OCI-LY1 (cell line): ENCODE results near the gene TGFB2.

Experiments used
- H2AFZ ChIP-seq: fragments of 200-600 bp; sonication (generic), shearing (Covaris generic); 2 replicates; pipeline ENCODE4 v1.6.0; 2014; ENCODE audit warnings: antibody characterized with exemption, mild to moderate bottlenecking, low read length
- H3F3A ChIP-seq: fragments of 200-600 bp; sonication (generic), shearing (Covaris generic); 2 replicates; pipeline ENCODE4 v1.6.0; 2014; ENCODE audit warnings: mild to moderate bottlenecking, antibody characterized with exemption, low read length, moderate library complexity; ENCODE audit not compliant: insufficient read depth
- H3K27ac ChIP-seq: fragments of 200-600 bp; sonication (generic); 2 replicates; pipeline ENCODE4 v1.5.1; 2014; ENCODE audit warnings: low read length, mixed run types, mild to moderate bottlenecking, low read depth; ENCODE audit not compliant: poor library complexity, severe bottlenecking
- H3K27me3 ChIP-seq: fragments of 200-600 bp; sonication (generic); 2 replicates; pipeline ENCODE4 v1.6.0; 2014; ENCODE audit warnings: antibody characterized with exemption, mild to moderate bottlenecking, low read length, moderate library complexity; ENCODE audit not compliant: insufficient read depth
- H3K36me3 ChIP-seq: fragments of 200-600 bp; sonication (generic); 2 replicates; pipeline ENCODE4 v1.6.1; 2014; ENCODE audit warnings: mild to moderate bottlenecking, antibody characterized with exemption, low read length, moderate library complexity, mixed read lengths; ENCODE audit not compliant: insufficient read depth
- H3K4me1 ChIP-seq: fragments of 200-600 bp; sonication (generic); 2 replicates; pipeline ENCODE4 v1.5.1; 2014; ENCODE audit warnings: mild to moderate bottlenecking, low read length, moderate library complexity; ENCODE audit not compliant: insufficient read depth, severe bottlenecking
- H3K4me2 ChIP-seq: fragments of 200-600 bp; sonication (generic), shearing (Covaris generic); 2 replicates; pipeline ENCODE4 v1.6.1; 2014; ENCODE audit warnings: low read length
- H3K4me3 ChIP-seq: fragments of 200-600 bp; sonication (generic); 2 replicates; pipeline ENCODE4 v1.5.1; 2014; ENCODE audit warnings: low read length, low read depth, mild to moderate bottlenecking, mixed read lengths; ENCODE audit not compliant: poor library complexity, severe bottlenecking
- H3K79me2 ChIP-seq: fragments of 200-600 bp; shearing (Covaris generic); 2 replicates; pipeline ENCODE4 v1.6.1; 2016; ENCODE audit warnings: mixed run types, low read length, mixed read lengths; ENCODE audit not compliant: insufficient read depth
- H3K9ac ChIP-seq: fragments of 200-600 bp; sonication (generic), shearing (Covaris generic); 2 replicates; pipeline ENCODE4 v1.6.1; 2014; ENCODE audit warnings: mild to moderate bottlenecking, low read length, mixed read lengths
- H3K9me2 ChIP-seq: fragments of 200-600 bp; sonication (generic), shearing (Covaris generic); 2 replicates; pipeline ENCODE4 v1.6.1; 2014; ENCODE audit warnings: low read depth, mild to moderate bottlenecking, low read length, mixed read lengths
- H3K9me3 ChIP-seq: fragments of 200-600 bp; shearing (Covaris generic); 2 replicates; pipeline ENCODE4 v1.6.1; 2014; ENCODE audit warnings: low read length, mixed read lengths
- H4K20me1 ChIP-seq: fragments of 200-600 bp; sonication (generic), shearing (Covaris generic); 2 replicates; pipeline ENCODE4 v1.6.0; 2016; ENCODE audit warnings: mild to moderate bottlenecking, low read length; ENCODE audit not compliant: insufficient read depth
- EZH2 ChIP-seq: fragments of 200-600 bp; sonication (generic), shearing (Covaris generic); IDR thresholded peaks from 2 replicates; pipeline ENCODE4 v1.8.0; 2017; ENCODE audit warnings: borderline replicate concordance, mixed run types, mild to moderate bottlenecking, antibody characterized with exemption, low read length, moderate library complexity, mixed read lengths
- TF ChIP-seq, protein P1 (sequence below): fragments of 200-600 bp; sonication (generic), shearing (Covaris generic); IDR thresholded peaks from 2 replicates; pipeline ENCODE4 v1.5.1; 2017; ENCODE audit warnings: mild to moderate bottlenecking, antibody characterized with exemption, low read length, moderate library complexity, mixed read lengths

Gene TGFB2

DNA sequence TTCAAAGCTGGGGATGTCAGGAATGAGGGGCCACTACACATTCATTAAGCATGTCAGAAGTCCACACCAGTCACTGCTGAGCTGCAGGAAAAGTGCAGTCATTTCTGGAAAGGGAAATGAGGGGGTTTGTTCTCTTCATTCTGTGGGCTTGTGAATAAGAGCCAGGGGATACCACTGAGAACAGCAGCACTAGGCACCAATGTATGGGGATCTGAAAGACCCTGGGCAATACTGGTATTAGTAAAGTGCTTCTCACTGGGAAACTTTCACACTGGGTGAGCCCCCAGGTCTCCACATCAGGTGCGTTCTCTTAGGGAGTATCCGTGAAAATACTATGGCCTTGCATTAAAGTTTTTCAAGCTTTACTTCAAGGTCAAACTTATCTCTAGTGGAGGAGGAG lies 49.9 kb downstream of the TGFB2 start:
- no peak overlapping the region for H3K27ac ChIP-seq
- no peak overlapping the region for H2AFZ ChIP-seq
- no peak overlapping the region for H3K9ac ChIP-seq
- H4K20me1 ChIP-seq: no peaks in the 10 kb centered on the region
- H3K4me1 ChIP-seq: no peaks in the 10 kb centered on the region
- TF ChIP-seq, protein P1, sequence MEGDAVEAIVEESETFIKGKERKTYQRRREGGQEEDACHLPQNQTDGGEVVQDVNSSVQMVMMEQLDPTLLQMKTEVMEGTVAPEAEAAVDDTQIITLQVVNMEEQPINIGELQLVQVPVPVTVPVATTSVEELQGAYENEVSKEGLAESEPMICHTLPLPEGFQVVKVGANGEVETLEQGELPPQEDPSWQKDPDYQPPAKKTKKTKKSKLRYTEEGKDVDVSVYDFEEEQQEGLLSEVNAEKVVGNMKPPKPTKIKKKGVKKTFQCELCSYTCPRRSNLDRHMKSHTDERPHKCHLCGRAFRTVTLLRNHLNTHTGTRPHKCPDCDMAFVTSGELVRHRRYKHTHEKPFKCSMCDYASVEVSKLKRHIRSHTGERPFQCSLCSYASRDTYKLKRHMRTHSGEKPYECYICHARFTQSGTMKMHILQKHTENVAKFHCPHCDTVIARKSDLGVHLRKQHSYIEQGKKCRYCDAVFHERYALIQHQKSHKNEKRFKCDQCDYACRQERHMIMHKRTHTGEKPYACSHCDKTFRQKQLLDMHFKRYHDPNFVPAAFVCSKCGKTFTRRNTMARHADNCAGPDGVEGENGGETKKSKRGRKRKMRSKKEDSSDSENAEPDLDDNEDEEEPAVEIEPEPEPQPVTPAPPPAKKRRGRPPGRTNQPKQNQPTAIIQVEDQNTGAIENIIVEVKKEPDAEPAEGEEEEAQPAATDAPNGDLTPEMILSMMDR: no peak
- TF ChIP-seq EZH2: no peak
- H3K36me3 ChIP-seq: no peaks in the 10 kb centered on the region
- H3K4me2 ChIP-seq: no peak overlapping the region
- no peaks in the 10 kb centered on the region for H3F3A ChIP-seq
- no peaks in the 10 kb centered on the region for H3K9me2 ChIP-seq
- H3K4me3 ChIP-seq: no peak overlapping the region
- no peaks in the 10 kb centered on the region; the same call in 1 of the 2 replicates for H3K27me3 ChIP-seq
- no peaks in the 10 kb centered on the region for H3K9me3 ChIP-seq
- no peaks in the 10 kb centered on the region for H3K79me2 ChIP-seq

DNA sequence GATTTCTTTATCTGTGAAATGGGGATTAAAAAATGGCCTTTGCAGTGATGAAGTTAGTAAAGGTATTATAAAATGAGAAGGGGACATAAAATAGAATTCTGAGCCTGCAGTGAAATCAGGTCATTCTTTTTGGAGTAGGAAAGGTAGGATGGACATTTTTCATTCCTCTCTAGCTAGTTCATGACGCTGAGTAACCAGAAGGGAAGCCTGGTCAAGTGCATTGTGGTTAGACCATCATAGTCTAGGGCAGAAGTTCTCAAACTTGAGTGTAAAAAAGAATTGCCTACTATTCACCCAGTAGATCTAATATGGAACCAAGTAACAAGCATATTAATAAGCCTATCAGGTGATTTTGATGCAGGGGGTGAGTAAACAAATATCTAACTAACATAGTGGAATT lies 50.8 kb downstream of the TGFB2 start:
- H3K36me3 ChIP-seq: no peaks in the 10 kb centered on the region
- no peaks in the 10 kb centered on the region for H3K79me2 ChIP-seq
- no peaks in the 10 kb centered on the region for H4K20me1 ChIP-seq
- H3F3A ChIP-seq: no peaks in the 10 kb centered on the region
- H2AFZ ChIP-seq: no peak overlapping the region
- no peak overlapping the region for H3K9ac ChIP-seq
- H3K4me1 ChIP-seq: no peaks in the 10 kb centered on the region
- H3K9me2 ChIP-seq: no peaks in the 10 kb centered on the region
- TF ChIP-seq, protein P1: no peak
- TF ChIP-seq EZH2: no peak
- no peaks in the 10 kb centered on the region; the same call in 1 of the 2 replicates for H3K27me3 ChIP-seq
- H3K27ac ChIP-seq: no peak overlapping the region
- H3K9me3 ChIP-seq: no peaks in the 10 kb centered on the region
- H3K4me3 ChIP-seq: no peak overlapping the region
- no peak overlapping the region for H3K4me2 ChIP-seq

DNA sequence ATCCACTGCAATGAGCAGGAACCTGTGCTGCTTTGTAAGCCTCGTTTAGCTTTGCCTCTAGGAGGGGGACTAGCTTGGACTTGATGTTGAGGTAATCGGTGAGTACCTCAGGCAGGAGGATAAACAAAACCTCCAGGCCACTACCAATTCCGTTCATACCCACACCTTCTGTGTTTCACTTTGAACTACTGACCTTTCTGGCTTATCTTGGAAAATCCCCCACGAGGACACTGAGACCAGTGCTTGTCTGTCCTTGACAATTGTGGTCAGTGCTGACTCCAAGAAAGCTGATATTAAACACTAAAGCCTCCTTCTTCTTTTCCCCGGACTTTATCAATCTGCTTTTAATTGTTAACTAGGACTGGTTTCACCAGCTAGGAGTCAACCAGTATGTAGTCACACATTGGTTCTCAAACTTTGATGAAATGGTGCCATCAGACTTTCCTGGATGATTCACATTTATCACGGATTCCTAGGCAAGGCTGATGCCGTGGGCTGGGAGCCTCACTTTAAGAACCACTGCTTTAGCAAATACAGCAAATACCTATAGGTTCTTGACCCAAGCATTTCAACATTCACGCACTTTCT lies 52.7 kb downstream of the TGFB2 start:
- Histone ChIP-seq H3K27ac (no peak overlapping the region), H4K20me1 (no peaks in the 10 kb centered on the region), H3K9me3 (no peaks in the 10 kb centered on the region), H2AFZ (no peak overlapping the region), H3F3A (no peaks in the 10 kb centered on the region), H3K36me3 (no peaks in the 10 kb centered on the region), H3K79me2 (no peaks in the 10 kb centered on the region), H3K27me3 (no peaks in the 10 kb centered on the region; the same call in 1 of the 2 replicates), H3K9me2 (no peaks in the 10 kb centered on the region), H3K4me1 (no peaks in the 10 kb centered on the region), H3K4me3 (no peak overlapping the region), H3K9ac (no peak overlapping the region), H3K4me2 (no peak overlapping the region)
- no peak for TF ChIP-seq EZH2
- TF ChIP-seq, protein P1: no peak
